ENCODE measurements around the gene GPC6. TPM values are rescaled to one million over a fixed set of nuclear protein-coding genes. Genes with fewer than 3 reads are reported as not detected.

GPC6 gene
- total RNA-seq, 1 donor = 77.8 TPM

DNA sequence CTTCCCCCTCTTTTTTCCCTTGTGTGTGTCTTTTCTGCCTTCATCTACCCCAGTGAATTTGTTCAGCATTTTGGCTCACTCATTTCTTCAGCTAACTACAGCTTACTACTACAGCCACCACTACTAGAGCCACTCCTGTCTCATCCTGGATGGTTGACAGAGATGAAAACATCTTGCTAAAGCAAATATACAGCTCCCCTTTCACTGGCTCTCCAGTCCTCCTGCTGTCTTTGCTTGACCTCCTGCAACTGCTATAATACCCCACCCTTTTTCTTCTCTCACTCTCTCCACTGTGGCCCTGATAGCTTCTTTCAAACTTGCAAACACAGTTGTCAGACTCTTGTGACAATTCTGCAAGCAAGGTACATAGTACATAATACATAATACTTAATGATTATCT lies 729.3 kb downstream of the GPC6 start:
- Histone ChIP-seq H3K9me3 (ENCODE audit: low read depth, low read length) (no peaks in the 10 kb centered on the region), H3K4me2 (ENCODE audit: insufficient read depth, low read length) (no peak overlapping the region), H3K36me3 (ENCODE audit: insufficient read depth, low read length) (no peaks in the 10 kb centered on the region), H3K79me2 (ENCODE audit: insufficient read depth, low read length) (no peaks in the 10 kb centered on the region), H3K27me3 (ENCODE audit: insufficient read depth, low read length) (no peaks in the 10 kb centered on the region), H4K20me1 (ENCODE audit: insufficient read depth, low read length) (no peaks in the 10 kb centered on the region), H3K27ac (ENCODE audit: low read depth, low read length) (no peak overlapping the region), H2AFZ (ENCODE audit: low read length) (no peak overlapping the region), H3K4me1 (ENCODE audit: insufficient read depth, low read length) (no peaks in the 10 kb centered on the region), H3K4me3 (ENCODE audit: insufficient read depth, low read length) (no peak overlapping the region)
- no peak for DNase-seq (ENCODE audit: insufficient read length, low spot score, missing footprints)
- TF ChIP-seq, protein P1, sequence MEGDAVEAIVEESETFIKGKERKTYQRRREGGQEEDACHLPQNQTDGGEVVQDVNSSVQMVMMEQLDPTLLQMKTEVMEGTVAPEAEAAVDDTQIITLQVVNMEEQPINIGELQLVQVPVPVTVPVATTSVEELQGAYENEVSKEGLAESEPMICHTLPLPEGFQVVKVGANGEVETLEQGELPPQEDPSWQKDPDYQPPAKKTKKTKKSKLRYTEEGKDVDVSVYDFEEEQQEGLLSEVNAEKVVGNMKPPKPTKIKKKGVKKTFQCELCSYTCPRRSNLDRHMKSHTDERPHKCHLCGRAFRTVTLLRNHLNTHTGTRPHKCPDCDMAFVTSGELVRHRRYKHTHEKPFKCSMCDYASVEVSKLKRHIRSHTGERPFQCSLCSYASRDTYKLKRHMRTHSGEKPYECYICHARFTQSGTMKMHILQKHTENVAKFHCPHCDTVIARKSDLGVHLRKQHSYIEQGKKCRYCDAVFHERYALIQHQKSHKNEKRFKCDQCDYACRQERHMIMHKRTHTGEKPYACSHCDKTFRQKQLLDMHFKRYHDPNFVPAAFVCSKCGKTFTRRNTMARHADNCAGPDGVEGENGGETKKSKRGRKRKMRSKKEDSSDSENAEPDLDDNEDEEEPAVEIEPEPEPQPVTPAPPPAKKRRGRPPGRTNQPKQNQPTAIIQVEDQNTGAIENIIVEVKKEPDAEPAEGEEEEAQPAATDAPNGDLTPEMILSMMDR (IDR thresholded peaks at IDR 0.05; ENCODE audit: extremely low read depth, low read depth, low read length) = no peak

DNA sequence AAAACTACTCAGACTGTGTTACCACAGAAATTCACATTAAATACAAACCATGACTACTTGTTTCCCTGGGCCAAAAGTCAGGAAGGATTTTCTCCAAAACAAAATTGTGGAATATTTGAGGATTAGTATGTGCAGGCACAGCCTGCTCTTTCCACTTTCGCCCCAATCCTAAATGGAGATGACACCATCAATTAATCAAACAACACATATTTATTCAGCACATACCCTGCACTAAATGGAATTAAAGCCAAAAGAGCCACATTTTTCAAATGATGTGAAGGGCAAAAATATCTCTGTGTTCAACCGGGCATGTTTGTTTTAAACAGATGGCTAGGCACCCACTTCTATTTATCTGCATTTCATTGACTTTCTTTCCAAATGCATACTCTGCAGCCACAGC lies 729.8 kb downstream of the GPC6 start:
- Histone ChIP-seq H2AFZ (ENCODE audit: low read length) (no peak overlapping the region), H3K4me2 (ENCODE audit: insufficient read depth, low read length) (no peak overlapping the region), H3K27ac (ENCODE audit: low read depth, low read length) (no peak overlapping the region), H3K36me3 (ENCODE audit: insufficient read depth, low read length) (no peaks in the 10 kb centered on the region), H4K20me1 (ENCODE audit: insufficient read depth, low read length) (no peaks in the 10 kb centered on the region), H3K79me2 (ENCODE audit: insufficient read depth, low read length) (no peaks in the 10 kb centered on the region), H3K4me3 (ENCODE audit: insufficient read depth, low read length) (no peak overlapping the region), H3K27me3 (ENCODE audit: insufficient read depth, low read length) (no peaks in the 10 kb centered on the region), H3K4me1 (ENCODE audit: insufficient read depth, low read length) (no peaks in the 10 kb centered on the region), H3K9me3 (ENCODE audit: low read depth, low read length) (no peaks in the 10 kb centered on the region)
- TF ChIP-seq, protein P1 (IDR thresholded peaks at IDR 0.05; ENCODE audit: extremely low read depth, low read depth, low read length) = no peak
- no peak for DNase-seq (ENCODE audit: insufficient read length, low spot score, missing footprints)

DNA sequence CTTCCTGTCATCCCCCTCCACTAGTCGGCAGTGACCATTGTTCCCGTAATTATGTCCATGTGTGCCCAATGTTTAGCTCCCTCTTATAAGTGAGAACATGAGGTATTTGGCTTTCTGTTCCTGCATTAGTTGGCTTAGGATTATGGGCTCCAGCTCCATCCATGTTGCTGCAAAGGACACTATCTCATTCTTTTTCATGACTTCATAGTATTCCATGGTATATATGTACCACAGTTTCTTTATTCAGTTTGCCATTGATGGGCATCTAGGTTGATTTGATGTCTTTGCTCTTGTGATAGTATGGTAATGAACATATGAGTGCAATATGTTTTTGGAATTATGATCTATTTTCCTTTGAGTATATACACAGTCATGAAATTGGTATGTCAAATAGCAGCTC lies 730.8 kb downstream of the GPC6 start:
- H3K36me3 ChIP-seq (ENCODE audit: insufficient read depth, low read length) = no peaks in the 10 kb centered on the region
- H4K20me1 ChIP-seq (ENCODE audit: insufficient read depth, low read length) = no peaks in the 10 kb centered on the region
- no peak overlapping the region for H3K4me3 ChIP-seq (ENCODE audit: insufficient read depth, low read length)
- H3K27me3 ChIP-seq (ENCODE audit: insufficient read depth, low read length) = no peaks in the 10 kb centered on the region
- no peak overlapping the region for H2AFZ ChIP-seq (ENCODE audit: low read length)
- no peaks in the 10 kb centered on the region for H3K79me2 ChIP-seq (ENCODE audit: insufficient read depth, low read length)
- TF ChIP-seq, protein P1 (IDR thresholded peaks at IDR 0.05; ENCODE audit: extremely low read depth, low read depth, low read length) = no peak
- no peak for DNase-seq (ENCODE audit: insufficient read length, low spot score, missing footprints)
- H3K4me2 ChIP-seq (ENCODE audit: insufficient read depth, low read length) = no peak overlapping the region
- H3K9me3 ChIP-seq (ENCODE audit: low read depth, low read length) = no peaks in the 10 kb centered on the region
- H3K4me1 ChIP-seq (ENCODE audit: insufficient read depth, low read length) = no peaks in the 10 kb centered on the region
- no peak overlapping the region for H3K27ac ChIP-seq (ENCODE audit: low read depth, low read length)

DNA sequence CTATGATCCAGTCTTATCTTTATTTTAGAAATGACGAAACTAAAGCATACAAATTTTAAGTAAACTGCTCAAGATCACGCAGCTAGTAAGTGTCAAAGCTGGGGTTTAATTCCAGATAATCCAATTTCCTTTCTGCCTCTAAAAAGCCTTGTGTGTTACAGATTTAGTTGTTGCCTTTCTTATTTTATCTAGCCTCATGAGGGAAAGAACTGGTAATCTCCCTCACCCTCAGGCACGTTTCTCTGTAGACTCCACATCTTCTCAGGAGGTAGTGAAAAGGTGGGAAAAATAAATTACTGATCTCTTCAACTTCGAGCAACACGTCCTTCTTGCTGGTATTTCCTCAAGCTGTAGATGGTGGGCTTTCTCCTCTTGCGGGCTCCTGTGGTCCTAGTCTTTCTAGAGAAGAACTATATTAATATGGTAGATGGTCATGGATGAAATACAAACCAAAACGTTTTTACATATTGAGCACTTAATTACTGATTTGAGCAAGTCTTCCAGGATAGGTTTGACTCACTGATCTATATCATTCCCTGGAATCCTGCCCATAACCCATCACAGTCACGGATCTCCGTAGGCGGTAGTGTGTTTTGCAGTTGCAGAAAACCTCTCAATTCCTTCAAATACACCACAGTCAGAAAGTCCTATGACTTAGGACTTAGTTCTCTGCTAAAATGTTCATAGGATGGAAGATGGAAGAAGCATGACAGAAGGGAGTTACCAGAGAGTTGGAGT lies 733.4 kb downstream of the GPC6 start:
- TF ChIP-seq, protein P1 (IDR thresholded peaks at IDR 0.05; ENCODE audit: extremely low read depth, low read depth, low read length) = no peak
- Histone ChIP-seq H4K20me1 (ENCODE audit: insufficient read depth, low read length) (no peaks in the 10 kb centered on the region), H3K9me3 (ENCODE audit: low read depth, low read length) (no peaks in the 10 kb centered on the region), H3K4me2 (ENCODE audit: insufficient read depth, low read length) (no peak overlapping the region), H3K4me3 (ENCODE audit: insufficient read depth, low read length) (no peak overlapping the region), H3K4me1 (ENCODE audit: insufficient read depth, low read length) (peaks cover 9% of the 10 kb centered on the region), H3K27me3 (ENCODE audit: insufficient read depth, low read length) (no peaks in the 10 kb centered on the region), H3K27ac (ENCODE audit: low read depth, low read length) (no peak overlapping the region), H2AFZ (ENCODE audit: low read length) (no peak overlapping the region), H3K79me2 (ENCODE audit: insufficient read depth, low read length) (no peaks in the 10 kb centered on the region), H3K36me3 (ENCODE audit: insufficient read depth, low read length) (no peaks in the 10 kb centered on the region)
- no peak for DNase-seq (ENCODE audit: insufficient read length, low spot score, missing footprints)

All from osteoblast (primary cell).